ENCODE results near the gene EXT2. TPM values are rescaled to one million over a fixed set of nuclear protein-coding genes. Genes with fewer than 3 reads are reported as not detected.

EXT2 gene
- polyA plus RNA-seq, 1 of the 3 experiments (the other 2 are of a cell fraction): 92.9 TPM

- TF ChIP-seq TEAD4 (IDR thresholded peaks at IDR 0.05; ENCODE audit: borderline replicate concordance, insufficient read depth): no peak
These were observed 126.0 kb downstream of the EXT2 start (continued) for GRCh38 chr11:44221456-44221855.

GRCh38 chr11:44221992-44222391 is 126.5 kb downstream of the EXT2 start:
- ChIA-PET CTCF (no interaction called here), POLR2A (no interaction called here)
- H3K36me3 ChIP-seq (replicated peaks in 1 of 2; ENCODE audit: control insufficient read depth in 1 of 2, insufficient read depth in 2 of 2, low read length in 1 of 2): peaks cover 0 to 2% of the 10 kb centered on the region in 2 experiments
- H3K9ac ChIP-seq: no peak overlapping the region
- no peaks in the 10 kb centered on the region for H4K20me1 ChIP-seq (ENCODE audit: insufficient read depth)
- H3K27ac ChIP-seq (ENCODE audit: low read depth in 2 of 2, low read length in 1 of 2): no peak overlapping the region
- no peaks in the 10 kb centered on the region for H3K79me2 ChIP-seq (ENCODE audit: insufficient read depth)
- no peak for DNase-seq
- 84% methylated on average over 2 of the region's 2 CpGs for WGBS (ENCODE audit: low lambda C conversion rate)
- H3K9me3 ChIP-seq: no peaks in the 10 kb centered on the region
- no peaks in the 10 kb centered on the region for H3F3A ChIP-seq (replicated peaks; ENCODE audit: insufficient read depth)
- H3K4me3 ChIP-seq (ENCODE audit: low read depth in 2 of 2, low read length in 1 of 2): no peak overlapping the region
- H3K4me1 ChIP-seq (ENCODE audit: control insufficient read depth in 1 of 2, insufficient read depth in 2 of 2, low read depth in 1 of 2, low read length in 1 of 2): peaks cover 7 to 21% of the 10 kb centered on the region in 2 experiments; a peak in 2 of 4 replicates
- H3K27me3 ChIP-seq (ENCODE audit: insufficient read depth): no peaks in the 10 kb centered on the region
- no peak overlapping the region for H2AFZ ChIP-seq (ENCODE audit: low read depth)
- H3K9me2 ChIP-seq: no peaks in the 10 kb centered on the region
- TF ChIP-seq MXI1 (IDR thresholded peaks at IDR 0.05; ENCODE audit: low read depth, low read length): no peak
- TF ChIP-seq ELF1 (IDR thresholded peaks at IDR 0.05): no peak
- no peak for TF ChIP-seq SIN3A (IDR thresholded peaks at IDR 0.05; ENCODE audit: borderline replicate concordance, low read depth, low read length)
- H3K4me2 ChIP-seq: no peak overlapping the region

- no peaks in the 10 kb centered on the region for H3K27me3 ChIP-seq (ENCODE audit: insufficient read depth)
- H3K36me3 ChIP-seq (replicated peaks in 1 of 2; ENCODE audit: control insufficient read depth in 1 of 2, insufficient read depth in 2 of 2, low read length in 1 of 2): no peaks in the 10 kb centered on the region
- H3K27ac ChIP-seq (ENCODE audit: low read depth in 2 of 2, low read length in 1 of 2): peak overlapping the region in 1 of 2 experiments; percentile 16; a peak in 1 of 4 replicates
- H3K79me2 ChIP-seq (ENCODE audit: insufficient read depth): no peaks in the 10 kb centered on the region
- H3K4me3 ChIP-seq (ENCODE audit: low read depth in 2 of 2, low read length in 1 of 2): no peak overlapping the region
- ChIA-PET CTCF (no interaction called here), POLR2A (no interaction called here)
- peaks cover 7 to 21% of the 10 kb centered on the region in 2 experiments; a peak in 2 of 4 replicates for H3K4me1 ChIP-seq (ENCODE audit: control insufficient read depth in 1 of 2, insufficient read depth in 2 of 2, low read depth in 1 of 2, low read length in 1 of 2)
- no peak for TF ChIP-seq RCOR1 (IDR thresholded peaks at IDR 0.05; ENCODE audit: low read length)
- TF ChIP-seq RFX5 (IDR thresholded peaks at IDR 0.05; ENCODE audit: low read length): no peak
- TF ChIP-seq TEAD4 (IDR thresholded peaks at IDR 0.05; ENCODE audit: borderline replicate concordance, insufficient read depth): 0 out of 2 replicates have a peak, but pooled peaks have one; percentile 39
- no peak for TF ChIP-seq ELF1 (IDR thresholded peaks at IDR 0.05)
- TF ChIP-seq USF2 (IDR thresholded peaks at IDR 0.05; ENCODE audit: borderline replicate concordance, low read depth, low read length): no peak
- peak; percentile 61 for TF ChIP-seq TCF12 (IDR thresholded peaks at IDR 0.05)
- TF ChIP-seq RAD21 (IDR thresholded peaks at IDR 0.05; ENCODE audit: low read length): no peak
- TF ChIP-seq GATA2 (CRISPR knock-in tag; IDR thresholded peaks at IDR 0.05): no peak
- TF ChIP-seq NFIC (IDR thresholded peaks at IDR 0.05; ENCODE audit: borderline replicate concordance): peak; percentile 21; the same call in 1 of the 2 replicates
- TF ChIP-seq GABPA (IDR thresholded peaks at IDR 0.05; ENCODE audit: low read depth): no peak
- no peak for TF ChIP-seq NRF1 (IDR thresholded peaks at IDR 0.05; ENCODE audit: low read depth, low read length)
- TF ChIP-seq EZH2phosphoT487 (IDR thresholded peaks at IDR 0.05; ENCODE audit: borderline replicate concordance, low read depth): no peak
- TF ChIP-seq PBX3 (IDR thresholded peaks at IDR 0.05): no peak; the same call in 1 of the 2 replicates
- peak; percentile 41 for TF ChIP-seq JUND (IDR thresholded peaks at IDR 0.05)
- no peak for TF ChIP-seq FOXM1 (IDR thresholded peaks at IDR 0.05; ENCODE audit: low read depth)
- no peak for TF ChIP-seq YY1 (IDR thresholded peaks at IDR 0.05; ENCODE audit: low read depth)
- TF ChIP-seq SMC3 (IDR thresholded peaks at IDR 0.05; ENCODE audit: low read depth, low read length): no peak
- no peak for TF ChIP-seq ZBTB33 (IDR thresholded peaks at IDR 0.05; ENCODE audit: borderline replicate concordance, low read depth)
- TF ChIP-seq FOSL2 (IDR thresholded peaks at IDR 0.05; ENCODE audit: borderline replicate concordance, low read depth): peak; percentile 43; the same call in 1 of the 2 replicates
- H2AFZ ChIP-seq (ENCODE audit: low read depth): no peak overlapping the region
- no peak overlapping the region for H3K4me2 ChIP-seq
- no peak for DNase-seq
- H3K9me3 ChIP-seq: no peaks in the 10 kb centered on the region
- no peaks in the 10 kb centered on the region for H3K9me2 ChIP-seq
- H3F3A ChIP-seq (replicated peaks; ENCODE audit: insufficient read depth): no peaks in the 10 kb centered on the region
- H4K20me1 ChIP-seq (ENCODE audit: insufficient read depth): no peaks in the 10 kb centered on the region
- no peak overlapping the region for H3K9ac ChIP-seq
These were observed 127.8 kb downstream of the EXT2 start for GRCh38 chr11:44223238-44223637.
